ENCODE results near the gene TRIM41.

GRCh38 chr5:181189962-181190710, 32.9 kb upstream of the TRIM41 start:
- TF ChIP-seq, protein P1, sequence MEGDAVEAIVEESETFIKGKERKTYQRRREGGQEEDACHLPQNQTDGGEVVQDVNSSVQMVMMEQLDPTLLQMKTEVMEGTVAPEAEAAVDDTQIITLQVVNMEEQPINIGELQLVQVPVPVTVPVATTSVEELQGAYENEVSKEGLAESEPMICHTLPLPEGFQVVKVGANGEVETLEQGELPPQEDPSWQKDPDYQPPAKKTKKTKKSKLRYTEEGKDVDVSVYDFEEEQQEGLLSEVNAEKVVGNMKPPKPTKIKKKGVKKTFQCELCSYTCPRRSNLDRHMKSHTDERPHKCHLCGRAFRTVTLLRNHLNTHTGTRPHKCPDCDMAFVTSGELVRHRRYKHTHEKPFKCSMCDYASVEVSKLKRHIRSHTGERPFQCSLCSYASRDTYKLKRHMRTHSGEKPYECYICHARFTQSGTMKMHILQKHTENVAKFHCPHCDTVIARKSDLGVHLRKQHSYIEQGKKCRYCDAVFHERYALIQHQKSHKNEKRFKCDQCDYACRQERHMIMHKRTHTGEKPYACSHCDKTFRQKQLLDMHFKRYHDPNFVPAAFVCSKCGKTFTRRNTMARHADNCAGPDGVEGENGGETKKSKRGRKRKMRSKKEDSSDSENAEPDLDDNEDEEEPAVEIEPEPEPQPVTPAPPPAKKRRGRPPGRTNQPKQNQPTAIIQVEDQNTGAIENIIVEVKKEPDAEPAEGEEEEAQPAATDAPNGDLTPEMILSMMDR (IDR thresholded peaks at IDR 0.05): no peak
- TF ChIP-seq POLR2A (IDR thresholded peaks at IDR 0.05): no peak

Measured in body of pancreas (tissue), 4 donors.